H1 (cell line): ENCODE results near the gene CPLANE1. TPM values are rescaled to one million over a fixed set of nuclear protein-coding genes. Genes with fewer than 3 reads are reported as not detected.

ENCODE experiments used
- CTCF ChIA-PET: fragments of 300-600 bp; sonication (Branson Sonifier 250); formaldehyde crosslinking; loops from one replicate; lab custom pipeline; 2021; ENCODE audit not compliant: partially characterized antibody; lab: Charles Lee
- POLR2A ChIA-PET: fragments of 300-600 bp; sonication (Branson Sonifier 250); formaldehyde crosslinking; loops from one replicate; lab custom pipeline; 2021; ENCODE audit warnings: inconsistent platforms; ENCODE audit not compliant: partially characterized antibody; lab: Charles Lee
- DNase-seq, 2 experiments: peaks; one replicate each; pipeline versions ENCODE4 v3.0.0 to v3.0.0-alpha.2; 2010 to 2022; ENCODE audit warnings: low spot score in 2 of 2, low read depth in 1 of 2, mixed read lengths in 1 of 2
- FAIRE-seq: peaks from 2 replicates; lab custom pipeline; 2011; peaks lifted over from hg19 to GRCh38; lab: Jason Lieb, UNC
- H2AFZ ChIP-seq: 2 replicates; pipeline ENCODE4 v1.8.1; 2012; ENCODE audit warnings: low read length, inconsistent platforms
- H2AK5ac ChIP-seq: 2 replicates; pipeline ENCODE4 v1.6.1; 2013; ENCODE audit warnings: low read depth, low read length
- H2BK120ac ChIP-seq: replicated peaks from 2 replicates; pipeline ENCODE3; 2013; ENCODE audit warnings: low read depth, low read length, inconsistent platforms
- H2BK12ac ChIP-seq: 2 replicates; pipeline ENCODE4 v1.6.1; 2013; ENCODE audit warnings: low read depth, low read length
- H2BK15ac ChIP-seq: 2 replicates; pipeline ENCODE4 v1.6.1; 2013; ENCODE audit warnings: low read length
- H2BK20ac ChIP-seq: 2 replicates; pipeline ENCODE4 v1.6.1; 2013; ENCODE audit warnings: low read length
- H2BK5ac ChIP-seq: 2 replicates; pipeline ENCODE4 v1.6.1; 2013; ENCODE audit warnings: low read depth, low read length
- H3K14ac ChIP-seq: 2 replicates; pipeline ENCODE4 v1.6.1; 2013; ENCODE audit warnings: inconsistent platforms; ENCODE audit not compliant: insufficient read length
- H3K18ac ChIP-seq: 2 replicates; pipeline ENCODE4 v1.6.1; 2013; ENCODE audit warnings: low read length; ENCODE audit errors: extremely low read depth
- H3K23ac ChIP-seq: 2 replicates; pipeline ENCODE4 v1.6.1; 2013; ENCODE audit warnings: inconsistent platforms; ENCODE audit not compliant: insufficient read length
- H3K23me2 ChIP-seq: 2 replicates; pipeline ENCODE4 v1.6.1; 2013; ENCODE audit warnings: low read depth, low read length
- H3K27ac ChIP-seq: 2 replicates; pipeline ENCODE4 v1.6.1; 2011; ENCODE audit warnings: low read depth, low read length, inconsistent platforms
- H3K27me3 ChIP-seq, 4 experiments: replicated peaks in 1 of 4; 1 replicate in 1 of 4; 2 replicates in 3 of 4; pipeline versions ENCODE4 v1.6.1 to v1.8.1; 2011 to 2013; ENCODE audit warnings: low read length in 3 of 4, mild to moderate bottlenecking in 3 of 4, inconsistent platforms in 2 of 4, mixed read lengths in 2 of 4, moderate library complexity in 1 of 4; ENCODE audit not compliant: control insufficient read depth in 3 of 4, insufficient read depth in 3 of 4; ENCODE audit errors: extremely low read depth in 1 of 4
- H3K36me3 ChIP-seq, 4 experiments: 2 replicates each; pipeline versions ENCODE4 v1.6.1 to v1.8.1; 2011 to 2013; ENCODE audit warnings: mild to moderate bottlenecking in 4 of 4, low read length in 3 of 4, moderate library complexity in 2 of 4, control low read depth in 1 of 4, inconsistent platforms in 1 of 4; ENCODE audit not compliant: insufficient read depth in 4 of 4, control insufficient read depth in 2 of 4
- H3K4ac ChIP-seq: replicated peaks from 2 replicates; pipeline ENCODE3; 2013; ENCODE audit warnings: low read length, low read depth, mixed read lengths, inconsistent platforms; ENCODE audit not compliant: insufficient read length
- H3K4me1 ChIP-seq, 4 experiments: replicated peaks in 1 of 4; 1 replicate in 1 of 4; 2 replicates in 3 of 4; pipeline versions ENCODE4 v1.6.1 to v1.8.1; 2011 to 2013; ENCODE audit warnings: low read length in 3 of 4, inconsistent platforms in 2 of 4, mixed read lengths in 1 of 4; ENCODE audit not compliant: insufficient read depth in 4 of 4, control insufficient read depth in 3 of 4
- H3K4me2 ChIP-seq, 2 experiments: 2 replicates each; pipeline versions ENCODE4 v1.6.1 to v1.8.1; 2011 to 2013; ENCODE audit warnings: low read depth in 2 of 2, low read length in 2 of 2, control low read depth in 1 of 2, inconsistent platforms in 1 of 2, mild to moderate bottlenecking in 1 of 2; ENCODE audit not compliant: insufficient read depth in 1 of 2
- H3K4me3 ChIP-seq, 4 experiments: fragments of 200-600, 300-600 bp in 1 of 4; sonication (generic), shearing (Covaris generic), sonication (Bioruptor Twin) in 1 of 4; 2 replicates each; pipeline versions ENCODE4 v1.5.1 to v1.8.1; 2011 to 2016; ENCODE audit warnings: low read length in 4 of 4, low read depth in 3 of 4, control low read depth in 2 of 4, inconsistent platforms in 2 of 4, mild to moderate bottlenecking in 2 of 4, mixed read lengths in 1 of 4, moderate library complexity in 1 of 4; ENCODE audit not compliant: insufficient read depth in 2 of 4; ENCODE audit errors: extremely low read depth in 1 of 4
- H3K56ac ChIP-seq: replicated peaks from 2 replicates; pipeline ENCODE3; 2013; ENCODE audit warnings: low read depth, mild to moderate bottlenecking, mixed read lengths, low read length, inconsistent platforms; ENCODE audit not compliant: insufficient read length
- H3K79me1 ChIP-seq: 2 replicates; pipeline ENCODE4 v1.6.1; 2013; ENCODE audit warnings: low read depth, low read length, control low read depth
- H3K79me2 ChIP-seq, 2 experiments: 2 replicates each; pipeline versions ENCODE4 v1.6.1 to v1.8.1; 2012 to 2013; ENCODE audit warnings: low read length in 2 of 2, mild to moderate bottlenecking in 2 of 2, inconsistent platforms in 1 of 2; ENCODE audit not compliant: insufficient read depth in 2 of 2, control insufficient read depth in 1 of 2
- H3K9ac ChIP-seq, 4 experiments: replicated peaks in 1 of 4; 1 replicate in 1 of 4; 2 replicates in 3 of 4; pipeline versions ENCODE4 v1.6.1 to v1.8.1; 2011 to 2013; ENCODE audit warnings: low read depth in 3 of 4, low read length in 3 of 4, control low read depth in 2 of 4, mild to moderate bottlenecking in 2 of 4, moderate library complexity in 2 of 4, inconsistent platforms in 1 of 4; ENCODE audit errors: extremely low read depth in 1 of 4
- H3K9me3 ChIP-seq, 2 experiments: 2 replicates each; pipeline versions ENCODE4 v1.6.1 to v1.8.1; 2012 to 2013; ENCODE audit warnings: mild to moderate bottlenecking in 2 of 2, moderate library complexity in 2 of 2, control low read depth in 1 of 2, inconsistent platforms in 1 of 2, low read depth in 1 of 2, low read length in 1 of 2, mixed read lengths in 1 of 2; ENCODE audit not compliant: insufficient read depth in 2 of 2
- H4K20me1 ChIP-seq, 2 experiments: replicated peaks in 1 of 2; 2 replicates each; pipeline versions ENCODE3 to v1.8.1; 2011 to 2013; ENCODE audit warnings: inconsistent platforms in 2 of 2, low read length in 2 of 2, mild to moderate bottlenecking in 1 of 2; ENCODE audit not compliant: insufficient read depth in 2 of 2, control insufficient read depth in 1 of 2
- H4K5ac ChIP-seq: 2 replicates; pipeline ENCODE4 v1.6.1; 2013; ENCODE audit warnings: low read length, low read depth, mixed read lengths, inconsistent platforms; ENCODE audit not compliant: insufficient read length
- H4K8ac ChIP-seq: 2 replicates; pipeline ENCODE4 v1.8.0; 2013; ENCODE audit warnings: mild to moderate bottlenecking, moderate library complexity, low read length, inconsistent platforms; ENCODE audit not compliant: insufficient read depth; ENCODE audit errors: extremely low read depth
- H4K91ac ChIP-seq: replicated peaks from 2 replicates; pipeline ENCODE3; 2013; ENCODE audit warnings: low read length, mixed read lengths, inconsistent platforms; ENCODE audit not compliant: insufficient read length
- ASH2L ChIP-seq: fragments of 200-600, 300-600 bp; sonication (generic); IDR thresholded peaks from one replicate; pipeline ENCODE4 v1.7.1; 2017; ENCODE audit warnings: low read length
- ATF3 ChIP-seq: IDR thresholded peaks from 2 replicates; pipeline ENCODE4 v1.6.1; 2011; ENCODE audit warnings: low read depth, mild to moderate bottlenecking, low read length; ENCODE audit not compliant: insufficient read depth
- BRCA1 ChIP-seq: IDR thresholded peaks from 2 replicates; pipeline ENCODE4 v1.6.1; 2012; ENCODE audit warnings: low read depth, low read length, improper control_type of control experiment
- CHD2 ChIP-seq: IDR thresholded peaks from 2 replicates; pipeline ENCODE4 v1.6.1; 2012; ENCODE audit warnings: low read length, improper control_type of control experiment
- E2F6 ChIP-seq: IDR thresholded peaks from 2 replicates; pipeline ENCODE4 v1.6.1; 2012; ENCODE audit warnings: inconsistent platforms
- HDAC2 ChIP-seq, 2 experiments: fragments of 300-600 bp in 1 of 2; sonication (generic) in 1 of 2; IDR thresholded peaks; 2 replicates each; pipeline ENCODE4 v1.6.1; 2011 to 2012; ENCODE audit warnings: low read depth in 2 of 2, low read length in 2 of 2, mild to moderate bottlenecking in 2 of 2, moderate library complexity in 2 of 2, borderline replicate concordance in 1 of 2, inconsistent platforms in 1 of 2
- KDM4A ChIP-seq: IDR thresholded peaks from one replicate; pipeline ENCODE4 v1.7.1; 2012; ENCODE audit warnings: low read depth, mild to moderate bottlenecking, moderate library complexity, low read length, inconsistent platforms; ENCODE audit not compliant: severe bottlenecking
- POLR2AphosphoS5 ChIP-seq: IDR thresholded peaks from 2 replicates; pipeline ENCODE4 v1.6.1; 2011; ENCODE audit warnings: low read depth, low read length
- RFX5 ChIP-seq: IDR thresholded peaks from 2 replicates; pipeline ENCODE4 v1.6.1; 2011; ENCODE audit warnings: low read depth, low read length, improper control_type of control experiment, borderline replicate concordance
- SP4 ChIP-seq: IDR thresholded peaks from 2 replicates; pipeline ENCODE4 v1.6.1; 2012; ENCODE audit warnings: low read length, inconsistent platforms
- SUZ12 ChIP-seq: fragments of 200-600 bp; sonication (generic); IDR thresholded peaks from 2 replicates; pipeline ENCODE4 v1.6.1; 2012; ENCODE audit warnings: mild to moderate bottlenecking, inconsistent platforms, low read length, moderate library complexity, mixed read lengths
- TBP ChIP-seq: IDR thresholded peaks from 2 replicates; pipeline ENCODE4 v1.6.1; 2011; ENCODE audit warnings: low read depth, low read length, improper control_type of control experiment
- YY1 ChIP-seq: IDR thresholded peaks from 2 replicates; pipeline ENCODE4 v1.6.1; 2011; ENCODE audit warnings: low read depth, mild to moderate bottlenecking, low read length
- ZNF274 ChIP-seq: IDR thresholded peaks from 2 replicates; pipeline ENCODE4 v1.7.0; 2012; ENCODE audit warnings: low read length, borderline replicate concordance; ENCODE audit errors: extremely low read depth
- WGBS, 2 experiments: shearing (Covaris generic) in 1 of 2; methylation state at CpG; one replicate each; pipeline versions ENCODE4 v1.1.6 to v1.1.7; 2013 to 2015; ENCODE audit warnings: low lambda C conversion rate in 2 of 2, mixed read lengths in 2 of 2, inconsistent platforms in 1 of 2, low coverage in 1 of 2, missing lambda C conversion rate in 1 of 2; ENCODE audit not compliant: insufficient replicate concordance in 2 of 2, insufficient coverage in 1 of 2, insufficient read length in 1 of 2; ENCODE audit errors: extremely low coverage in 1 of 2, missing lambda C conversion rate in 1 of 2; 5-methylcytosine and 5-hydroxymethylcytosine counted together
- polyA plus RNA-seq, 7 experiments: library from polyadenylated mRNA; depleted of rRNA in 3 of 7; stranded (reverse) in 5 of 7; unstranded in 2 of 7; fragments of >200 nt in 5 of 7; fragments of 200-250 nt in 2 of 7; gene quantifications; 1 replicate in 5 of 7; 2 replicates in 1 of 7; 4 replicates in 1 of 7; pipeline versions ENCODE4 v1.2.1 to v1.2.3, GENCODE V29; 2011 to 2013; ENCODE audit warnings: missing spikeins in 2 of 7, mixed read lengths in 2 of 7
- total RNA-seq: library from RNA; stranded (reverse); fragmentation: NEBNext Ultra II Directional; extraction: Animal tissue kit (Norgen Biotek cat#: 25700); gene quantifications from 2 replicates; pipeline ENCODE4 v1.2.1, GENCODE V29; 2021

CPLANE1 gene
- total and polyA plus RNA-seq, 2 of the 8 experiments (the other 6 are each of a cell fraction or from before 2014, with no cell fraction given), result 2.2 to 8.8 TPM

GRCh38 chr5:37056762-37057161, 192.4 kb downstream of the CPLANE1 start:
- POLR2A ChIA-PET, result no interaction called here
- FAIRE-seq, result no peak
- DNase-seq, result no peak
- Histone ChIP-seq H4K20me1 (no peaks in the 10 kb centered on the region), H3K4me1 (no peaks in the 10 kb centered on the region), H2BK120ac (no peak overlapping the region), H3K14ac (no peak overlapping the region), H3K27ac (no peak overlapping the region), H3K56ac (no peak overlapping the region), H3K23me2 (no peaks in the 10 kb centered on the region), H3K27me3 (no peaks in the 10 kb centered on the region), H3K9me3 (no peaks in the 10 kb centered on the region), H2AFZ (no peak overlapping the region), H3K23ac (no peak overlapping the region), H4K5ac (no peak overlapping the region), H2BK12ac (no peak overlapping the region), H4K8ac (no peak overlapping the region), H2BK20ac (no peak overlapping the region), H4K91ac (no peak overlapping the region), H3K79me1 (no peaks in the 10 kb centered on the region), H2AK5ac (no peak overlapping the region), H3K79me2 (no peaks in the 10 kb centered on the region), H2BK15ac (no peak overlapping the region), H3K4ac (no peak overlapping the region), H3K18ac (no peak overlapping the region), H3K4me2 (no peak overlapping the region), H3K9ac (no peak overlapping the region), H2BK5ac (no peak overlapping the region), H3K4me3 (no peak overlapping the region), H3K36me3 (peaks cover 0 to 46% (median 5%) of the 10 kb centered on the region in 4 experiments; a peak in 2 of 8 replicates)
- no peak for TF ChIP-seq CHD2
- no peak for TF ChIP-seq BRCA1
- TF ChIP-seq ATF3, result no peak
- TF ChIP-seq POLR2AphosphoS5, result no peak
- TF ChIP-seq TBP, result no peak
- no peak for TF ChIP-seq HDAC2 (IDR thresholded peaks at IDR 0.05; ENCODE audit: borderline replicate concordance in 1 of 2, low read depth in 2 of 2, low read length in 2 of 2)
- no peak for TF ChIP-seq RFX5
- no peak for TF ChIP-seq YY1
- no peak for TF ChIP-seq KDM4A
- no peak for TF ChIP-seq E2F6
- no peak for TF ChIP-seq ZNF274
- TF ChIP-seq ASH2L, result no peak
- no peak for TF ChIP-seq SP4
- no peak for TF ChIP-seq SUZ12
- CTCF ChIA-PET, result no interaction called here
- WGBS, 2 experiments, result 86% methylated on average over 2 of the region's 2 CpGs; no CpG with 5 or more reads in 1 of the 2 experiments
